Tibial nerve (tissue), 4 donors: ENCODE measurements around the gene HNRNPM. TPM values are rescaled to one million over a fixed set of nuclear protein-coding genes. Genes with fewer than 3 reads are reported as not detected.

Source experiments
- DNase-seq, 2 donors: peaks; one replicate each; pipeline ENCODE4 v3.0.0-alpha.2; 2019; ENCODE audit warnings: low spot score in 2 of 2
- H3K27ac ChIP-seq, 4 donors: fragments of 200-600 bp; sonication (generic) in 3 of 4; one replicate each; pipeline ENCODE4 v1.5.1; 2017 to 2019; ENCODE audit warnings: mild to moderate bottlenecking in 1 of 4
- H3K27me3 ChIP-seq, 2 donors: fragments of 200-600 bp; sonication (generic) in 1 of 2; one replicate each; pipeline versions ENCODE4 v1.5.1 to v1.6.0; 2017 to 2019
- H3K36me3 ChIP-seq, 3 donors: fragments of 200-600 bp; sonication (generic); one replicate each; pipeline ENCODE4 v1.5.1; 2018 to 2019
- H3K4me1 ChIP-seq, 4 donors: fragments of 200-600 bp; sonication (generic) in 3 of 4; one replicate each; pipeline ENCODE4 v1.5.1; 2017 to 2019
- H3K4me3 ChIP-seq, 4 donors: fragments of 200-600 bp; sonication (generic) in 3 of 4; one replicate each; pipeline ENCODE4 v1.5.1; 2017 to 2019; ENCODE audit warnings: mild to moderate bottlenecking in 1 of 4, moderate library complexity in 1 of 4
- H3K9me3 ChIP-seq, 4 donors: fragments of 200-600 bp; sonication (generic) in 3 of 4; one replicate each; pipeline ENCODE4 v1.5.1; 2017 to 2019
- CTCF ChIP-seq, 5 experiments: fragments of 200-600 bp in 3 of 5; fragments of 450-650 bp in 2 of 5; sonication (generic) in 3 of 5; IDR thresholded peaks; one replicate each; pipeline ENCODE4 v1.5.1; 2016 to 2019; ENCODE audit warnings: antibody characterized with exemption in 5 of 5, mild to moderate bottlenecking in 3 of 5, moderate library complexity in 2 of 5
- EP300 ChIP-seq, 2 donors: sonication (generic); formaldehyde crosslinking; IDR thresholded peaks; one replicate each; pipeline ENCODE4 v1.6.1; 2017; ENCODE audit warnings: antibody characterized with exemption in 2 of 2, mild to moderate bottlenecking in 1 of 2
- POLR2A ChIP-seq, 2 donors: fragments of 450-650 bp; IDR thresholded peaks; one replicate each; pipeline ENCODE4 v1.6.1; 2017; ENCODE audit warnings: antibody characterized with exemption in 2 of 2, mild to moderate bottlenecking in 2 of 2, moderate library complexity in 2 of 2
- WGBS, 2 donors: methylation state at CpG; one replicate each; pipeline ENCODE4 v1.1.5; 2018; 5-methylcytosine and 5-hydroxymethylcytosine counted together
- total RNA-seq, 4 donors: library from RNA; depleted of rRNA; stranded (reverse); fragments of >200 nt; gene quantifications; one replicate each; pipeline ENCODE4 v1.1.0, GENCODE V29; 2016

HNRNPM gene
- total RNA-seq, 4 donors from 2014 or later, result 139 to 251 (median 164) TPM

GRCh38 chr19:8537099-8537498 is 92.3 kb downstream of the HNRNPM start:
- H3K27ac ChIP-seq, result no peak overlapping the region
- WGBS, 2 donors, result 79 to 92% methylated on average over 3 of the region's 3 CpGs
- H3K9me3 ChIP-seq, result no peaks in the 10 kb centered on the region
- H3K27me3 ChIP-seq, result no peaks in the 10 kb centered on the region
- H3K36me3 ChIP-seq, result peaks cover 0 to 12% (median 0%) of the 10 kb centered on the region in 3 donors
- TF ChIP-seq POLR2A (IDR thresholded peaks at IDR 0.05) (no peak), CTCF (IDR thresholded peaks at IDR 0.05) (no peak), EP300 (IDR thresholded peaks at IDR 0.05) (no peak)
- no peaks in the 10 kb centered on the region for H3K4me1 ChIP-seq
- no peak overlapping the region for H3K4me3 ChIP-seq
- DNase-seq, result no peak

Other genes starting within 250 kb of the HNRNPM start
- 10 to 100 TPM; 56.9 to 73.5 (median 67.1) TPM for gene CERS4, start 235.6 kb upstream of the HNRNPM start, total RNA-seq
- gene CD320, start 136.6 kb upstream of the HNRNPM start, total RNA-seq, result 100 to 1,000 TPM in 1 of 4 donors, 10 to 100 TPM in 3; 64.7 to 109 (median 83.9) TPM
- 10 to 100 TPM in 3 of 4 donors, 1 to 10 TPM in 1; 4.5 to 22.1 (median 16.0) TPM for gene NDUFA7, start 123.6 kb upstream of the HNRNPM start, total RNA-seq
- 100 to 1,000 TPM; 398 to 559 (median 412) TPM for gene RPS28, start 123.5 kb upstream of the HNRNPM start, total RNA-seq
- gene KANK3, start 101.7 kb upstream of the HNRNPM start, total RNA-seq, result 10 to 100 TPM; 13.8 to 34.8 (median 20.1) TPM
- 100 to 1,000 TPM in 1 of 4 donors, 10 to 100 TPM in 3; 52.2 to 256 (median 75.6) TPM for gene ANGPTL4, start 80.8 kb upstream of the HNRNPM start, total RNA-seq
- gene RAB11B, start 54.6 kb upstream of the HNRNPM start, total RNA-seq, result 100 to 1,000 TPM in 1 of 4 donors, 10 to 100 TPM in 3; 35.6 to 147 (median 68.9) TPM
- gene MARCHF2, start 31.7 kb upstream of the HNRNPM start, total RNA-seq, result 100 to 1,000 TPM; 149 to 242 (median 184) TPM
- gene PRAM1, start 57.7 kb downstream of the HNRNPM start, total RNA-seq, result 1 to 10 TPM; 1.3 to 3.6 (median 1.6) TPM
- gene ZNF414, start 69.2 kb downstream of the HNRNPM start, total RNA-seq, result 10 to 100 TPM; 10.3 to 62.4 (median 21.2) TPM
- gene MYO1F, start 132.5 kb downstream of the HNRNPM start, total RNA-seq, result 10 to 100 TPM; 20.3 to 61.5 (median 21.7) TPM
- gene ADAMTS10, start 165.7 kb downstream of the HNRNPM start, total RNA-seq, result 100 to 1,000 TPM in 1 of 4 donors, 10 to 100 TPM in 3; 37.3 to 140 (median 66.6) TPM
- gene NFILZ, start 185.7 kb downstream of the HNRNPM start, total RNA-seq, result not detected